ENCODE results near the gene RBMS1.

GRCh38 chr2:160486341-160486740 is 7.3 kb downstream of the RBMS1 start:
- no peak for TF ChIP-seq POLR2A (IDR thresholded peaks at IDR 0.05)
- TF ChIP-seq CTCF (IDR thresholded peaks at IDR 0.05), result no peak
- no peak for TF ChIP-seq POLR2AphosphoS5 (IDR thresholded peaks at IDR 0.05)
- no peak for TF ChIP-seq EP300 (IDR thresholded peaks at IDR 0.05)

Data from sigmoid colon (tissue), 4 donors.